Measurements from ENCODE around the gene PDZD8.

PDZD8 gene

GRCh38 chr10:117351996-117352395 lies 23.2 kb downstream of the PDZD8 start:
- Histone ChIP-seq H3K27ac (no peak overlapping the region), H3K9ac (no peak overlapping the region), H3K4me1 (peaks cover 25% of the 10 kb centered on the region), H4K20me1 (peaks cover 97% of the 10 kb centered on the region), H3K36me3 (peaks cover 11% of the 10 kb centered on the region; the same call in 1 of the 2 replicates), H3K27me3 (no peaks in the 10 kb centered on the region), H3K4me3 (no peak overlapping the region), H3K4me2 (no peak overlapping the region), H3K9me3 (no peaks in the 10 kb centered on the region)
- no peak for TF ChIP-seq Cebpa-rat (IDR thresholded peaks at IDR 0.05)

GRCh38 chr10:117351558-117351957 lies 23.7 kb downstream of the PDZD8 start:
- Histone ChIP-seq H3K4me3 (no peak overlapping the region), H4K20me1 (peaks cover 97% of the 10 kb centered on the region), H3K9ac (no peak overlapping the region), H3K4me2 (no peak overlapping the region), H3K36me3 (peaks cover 11% of the 10 kb centered on the region; the same call in 1 of the 2 replicates), H3K27me3 (no peaks in the 10 kb centered on the region), H3K4me1 (peaks cover 25% of the 10 kb centered on the region), H3K9me3 (no peaks in the 10 kb centered on the region), H3K27ac (no peak overlapping the region)
- no peak for TF ChIP-seq Cebpa-rat (IDR thresholded peaks at IDR 0.05)

- Histone ChIP-seq H4K20me1 (peaks cover 98% of the 10 kb centered on the region), H3K9ac (no peak overlapping the region), H3K36me3 (peaks cover 11% of the 10 kb centered on the region; the same call in 1 of the 2 replicates), H3K27ac (no peak overlapping the region), H3K27me3 (no peaks in the 10 kb centered on the region), H3K4me1 (peaks cover 25% of the 10 kb centered on the region), H3K4me2 (no peak overlapping the region), H3K9me3 (no peaks in the 10 kb centered on the region), H3K4me3 (no peak overlapping the region)
- no peak for TF ChIP-seq Cebpa-rat (IDR thresholded peaks at IDR 0.05)
Measured at GRCh38 chr10:117350909-117351308, 24.3 kb downstream of the PDZD8 start.

- H3K4me3 ChIP-seq, result no peak overlapping the region
- H4K20me1 ChIP-seq, result peaks cover 97% of the 10 kb centered on the region
- no peaks in the 10 kb centered on the region for H3K27me3 ChIP-seq
- H3K9ac ChIP-seq, result no peak overlapping the region
- H3K9me3 ChIP-seq, result no peaks in the 10 kb centered on the region
- H3K27ac ChIP-seq, result no peak overlapping the region
- H3K4me2 ChIP-seq, result no peak overlapping the region
- no peak for TF ChIP-seq Cebpa-rat (IDR thresholded peaks at IDR 0.05)
- 0 out of 2 replicates have a peak, but pooled peaks cover 1% of the 10 kb centered on the region for H3K4me1 ChIP-seq
- H3K36me3 ChIP-seq, result peaks cover 21% of the 10 kb centered on the region
Measured at GRCh38 chr10:117348236-117348635, 27.0 kb downstream of the PDZD8 start.

- no peak overlapping the region for H3K27ac ChIP-seq
- no peaks in the 10 kb centered on the region for H3K4me1 ChIP-seq
Measured at GRCh38 chr10:117346574-117346973, 28.7 kb downstream of the PDZD8 start.

GRCh38 chr10:117345143-117345542 lies 30.1 kb downstream of the PDZD8 start:
- no peak for TF ChIP-seq Cebpa-rat (IDR thresholded peaks at IDR 0.05)
- H3K4me3 ChIP-seq, result no peak overlapping the region
- peaks cover 14% of the 10 kb centered on the region for H3K36me3 ChIP-seq
- H3K9me3 ChIP-seq, result no peaks in the 10 kb centered on the region
- no peak overlapping the region for H3K27ac ChIP-seq
- peaks cover 98% of the 10 kb centered on the region for H4K20me1 ChIP-seq
- H3K4me2 ChIP-seq, result no peak overlapping the region
- H3K9ac ChIP-seq, result no peak overlapping the region
- H3K4me1 ChIP-seq, result no peaks in the 10 kb centered on the region
- H3K27me3 ChIP-seq, result no peaks in the 10 kb centered on the region

More at GRCh38 chr10:117346574-117346973, 28.7 kb downstream of the PDZD8 start:
- no peaks in the 10 kb centered on the region for H3K9me3 ChIP-seq
- no peak for TF ChIP-seq Cebpa-rat (IDR thresholded peaks at IDR 0.05)
- H3K9ac ChIP-seq, result no peak overlapping the region
- H3K36me3 ChIP-seq, result peaks cover 15% of the 10 kb centered on the region
- H4K20me1 ChIP-seq, result peaks cover 97% of the 10 kb centered on the region
- H3K4me2 ChIP-seq, result no peak overlapping the region
- H3K27me3 ChIP-seq, result no peaks in the 10 kb centered on the region
- no peak overlapping the region for H3K4me3 ChIP-seq

- Histone ChIP-seq H3K4me2 (no peak overlapping the region), H4K20me1 (peaks cover 97% of the 10 kb centered on the region), H3K36me3 (peaks cover 32% of the 10 kb centered on the region), H3K4me1 (no peaks in the 10 kb centered on the region), H3K9me3 (no peaks in the 10 kb centered on the region), H3K27ac (no peak overlapping the region), H3K9ac (no peak overlapping the region), H3K4me3 (no peak overlapping the region), H3K27me3 (no peaks in the 10 kb centered on the region)
- TF ChIP-seq Cebpa-rat (IDR thresholded peaks at IDR 0.05), result no peak
Measured at GRCh38 chr10:117342641-117343040, 32.6 kb downstream of the PDZD8 start.

- no peak overlapping the region for H3K4me2 ChIP-seq
- H3K9ac ChIP-seq, result no peak overlapping the region
- no peaks in the 10 kb centered on the region for H3K4me1 ChIP-seq
- peaks cover 40% of the 10 kb centered on the region for H3K36me3 ChIP-seq
- no peak overlapping the region for H3K4me3 ChIP-seq
- peaks cover 91% of the 10 kb centered on the region for H4K20me1 ChIP-seq
- no peak for TF ChIP-seq Cebpa-rat (IDR thresholded peaks at IDR 0.05)
- no peak overlapping the region for H3K27ac ChIP-seq
- H3K27me3 ChIP-seq, result no peaks in the 10 kb centered on the region
- H3K9me3 ChIP-seq, result peaks cover under 1% of the 10 kb centered on the region; the same call in 1 of the 2 replicates
Measured at GRCh38 chr10:117341061-117341460, 34.2 kb downstream of the PDZD8 start.

GRCh38 chr10:117339979-117340378 lies 35.3 kb downstream of the PDZD8 start:
- Histone ChIP-seq H3K4me1 (no peaks in the 10 kb centered on the region), H3K9me3 (peaks cover 12% of the 10 kb centered on the region), H4K20me1 (peaks cover 82% of the 10 kb centered on the region), H3K27ac (no peak overlapping the region), H3K9ac (no peak overlapping the region), H3K4me2 (no peak overlapping the region), H3K27me3 (no peaks in the 10 kb centered on the region), H3K4me3 (no peak overlapping the region), H3K36me3 (peaks cover 47% of the 10 kb centered on the region)
- TF ChIP-seq Cebpa-rat (IDR thresholded peaks at IDR 0.05), result no peak

- no peak overlapping the region for H3K4me3 ChIP-seq
- H3K9me3 ChIP-seq, result peaks cover 16% of the 10 kb centered on the region
- H3K36me3 ChIP-seq, result peaks cover 46% of the 10 kb centered on the region
- H3K4me1 ChIP-seq, result no peaks in the 10 kb centered on the region
- no peak for TF ChIP-seq Cebpa-rat (IDR thresholded peaks at IDR 0.05)
- no peak overlapping the region for H3K4me2 ChIP-seq
- H4K20me1 ChIP-seq, result peaks cover 78% of the 10 kb centered on the region
- H3K27me3 ChIP-seq, result no peaks in the 10 kb centered on the region
- no peak overlapping the region for H3K27ac ChIP-seq
- H3K9ac ChIP-seq, result no peak overlapping the region
Measured at GRCh38 chr10:117339578-117339977, 35.7 kb downstream of the PDZD8 start.

- TF ChIP-seq Cebpa-rat (IDR thresholded peaks at IDR 0.05), result no peak
- Histone ChIP-seq H3K4me3 (no peak overlapping the region), H3K9me3 (peaks cover 23% of the 10 kb centered on the region), H3K4me2 (no peak overlapping the region), H3K4me1 (no peaks in the 10 kb centered on the region), H3K27ac (no peak overlapping the region), H3K36me3 (peaks cover 56% of the 10 kb centered on the region), H3K27me3 (no peaks in the 10 kb centered on the region), H3K9ac (no peak overlapping the region), H4K20me1 (peaks cover 54% of the 10 kb centered on the region)
Measured at GRCh38 chr10:117334926-117335325, 40.3 kb downstream of the PDZD8 start.

Measured in BLaER1 (cell line).